HG03103 (cell line): ENCODE data around the gene PERM1.

ENCODE experiments used
- ATAC-seq: cut with Tn5 transposase; IDR thresholded peaks from one replicate; pipeline ENCODE4 v1.9.1; 2021; ENCODE audit warnings: low read depth; ENCODE audit not compliant: unreplicated experiment

Gene PERM1

GRCh38 chr1:936348-937264 is 45.3 kb downstream of the PERM1 start:
- ATAC-seq = no peak

DNA sequence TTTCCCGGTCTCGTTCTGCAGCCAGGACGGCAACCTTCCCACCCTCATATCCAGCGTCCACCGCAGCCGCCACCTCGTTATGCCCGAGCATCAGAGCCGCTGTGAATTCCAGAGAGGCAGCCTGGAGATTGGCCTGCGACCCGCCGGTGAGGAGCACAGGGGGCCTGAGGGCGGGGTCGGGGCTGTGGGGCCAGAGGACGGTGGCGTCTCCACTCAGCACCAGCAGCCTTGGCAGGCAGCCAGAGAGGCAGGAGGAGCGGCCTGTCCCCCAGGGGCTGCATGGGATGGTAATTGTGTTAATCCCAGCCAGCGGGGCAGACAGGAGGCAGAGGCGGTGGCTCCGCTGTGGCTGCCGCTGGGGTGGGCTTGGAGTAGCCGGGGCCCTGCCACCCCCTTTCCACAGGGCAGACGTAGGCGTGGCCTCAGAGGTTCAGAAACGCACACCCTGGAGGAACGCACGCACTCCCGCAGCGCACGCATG is 46.1 kb downstream of the PERM1 start:
- ATAC-seq = no peak

GRCh38 chr1:934991-935750 is 46.7 kb downstream of the PERM1 start:
- no peak for ATAC-seq

GRCh38 chr1:933603-933940 is 48.3 kb downstream of the PERM1 start:
- ATAC-seq = no peak

DNA sequence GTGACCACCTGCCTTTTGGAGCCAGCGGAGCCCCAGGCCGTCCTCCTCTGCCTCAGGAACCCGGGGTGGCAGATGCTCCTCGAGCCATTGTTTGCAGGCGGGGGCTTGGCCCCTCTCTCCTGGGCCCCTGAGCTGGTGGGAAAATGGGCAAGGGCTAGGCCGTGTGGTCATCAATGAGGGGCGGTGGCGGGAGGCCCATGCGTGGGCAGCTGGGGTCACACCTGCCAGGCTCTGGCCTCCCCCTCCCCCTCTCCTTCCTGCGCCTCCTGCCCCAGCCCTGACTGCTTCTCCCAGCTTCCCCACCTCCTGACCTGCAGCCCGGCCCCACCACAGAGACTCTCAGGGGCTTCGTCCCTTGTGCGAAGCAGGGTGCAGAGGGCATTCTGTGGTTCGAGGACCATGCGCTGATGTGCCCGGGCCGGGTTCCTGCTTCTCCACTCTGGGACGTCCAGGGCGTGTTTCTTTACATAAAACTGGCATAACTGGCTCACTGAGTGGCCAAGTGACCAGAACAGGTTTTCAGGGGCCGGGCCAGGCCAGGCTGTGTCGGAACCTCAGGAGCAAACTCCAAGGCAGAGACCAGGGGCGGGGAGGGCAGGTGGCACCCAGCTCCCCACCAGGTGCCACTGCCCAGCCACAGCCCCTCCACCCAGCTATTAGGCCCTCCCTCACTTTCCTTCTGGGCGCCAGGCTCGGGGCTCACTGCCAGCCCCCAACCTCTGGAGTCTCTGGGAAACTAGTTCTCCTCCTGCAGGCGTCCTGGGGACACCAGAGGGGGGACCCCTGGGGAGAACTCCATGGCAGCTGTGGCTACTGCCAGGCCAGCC is 48.9 kb downstream of the PERM1 start:
- no peak for ATAC-seq

DNA sequence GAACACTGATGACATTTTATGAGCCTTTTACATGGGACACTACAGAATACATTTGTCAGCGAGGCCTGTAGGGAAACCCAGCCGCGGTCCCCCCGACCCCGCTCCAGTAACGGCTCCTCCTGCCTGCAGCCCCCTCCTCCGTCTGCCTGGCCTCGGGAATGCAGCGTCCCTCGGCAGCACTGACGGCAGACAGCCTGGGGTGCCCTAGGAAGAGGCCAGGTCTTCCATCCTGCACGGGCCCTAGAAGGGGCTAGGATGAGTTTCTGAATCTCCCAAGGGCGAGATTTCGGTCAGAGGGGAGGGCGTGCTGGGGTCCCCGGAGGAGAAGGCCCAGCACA is 49.8 kb downstream of the PERM1 start:
- ATAC-seq = no peak

DNA sequence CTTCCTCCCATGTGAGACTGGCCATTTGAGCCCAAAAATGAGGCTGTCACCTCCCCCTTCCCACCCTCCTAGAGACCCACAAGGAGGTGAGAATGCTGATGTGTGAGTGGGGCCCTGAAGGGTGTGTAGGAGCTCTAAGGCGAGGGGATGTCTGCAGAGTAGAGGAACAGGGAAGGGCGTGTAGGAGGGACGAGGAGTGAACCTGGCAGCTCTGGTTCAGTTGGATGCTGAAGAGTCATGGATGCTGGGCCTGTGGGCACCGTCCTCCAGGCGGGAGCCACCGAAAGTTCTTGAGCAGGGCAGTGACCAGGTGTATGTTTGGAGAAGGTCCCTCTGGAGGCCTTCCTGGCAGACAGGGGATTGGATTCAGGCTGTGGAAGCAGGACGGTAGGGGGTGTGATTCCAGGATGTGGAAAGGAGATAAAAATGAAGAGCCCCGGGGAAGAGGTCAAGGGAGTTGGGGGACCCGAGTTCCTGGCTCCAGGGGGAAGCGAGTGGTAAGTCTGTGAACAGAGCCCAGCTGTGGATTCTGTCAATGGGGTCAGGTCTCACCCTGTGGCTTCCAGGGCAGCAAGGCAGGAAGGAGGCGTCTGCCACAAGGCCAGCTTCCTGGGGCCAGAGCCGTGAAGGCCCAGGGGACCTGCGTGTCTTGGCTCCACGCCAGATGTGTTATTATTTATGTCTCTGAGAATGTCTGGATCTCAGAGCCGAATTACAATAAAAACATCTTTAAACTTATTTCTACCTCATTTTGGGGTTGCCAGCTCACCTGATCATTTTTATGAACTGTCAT is 50.3 kb downstream of the PERM1 start:
- ATAC-seq = no peak

GRCh38 chr1:930633-931138 is 51.2 kb downstream of the PERM1 start:
- no peak for ATAC-seq

DNA sequence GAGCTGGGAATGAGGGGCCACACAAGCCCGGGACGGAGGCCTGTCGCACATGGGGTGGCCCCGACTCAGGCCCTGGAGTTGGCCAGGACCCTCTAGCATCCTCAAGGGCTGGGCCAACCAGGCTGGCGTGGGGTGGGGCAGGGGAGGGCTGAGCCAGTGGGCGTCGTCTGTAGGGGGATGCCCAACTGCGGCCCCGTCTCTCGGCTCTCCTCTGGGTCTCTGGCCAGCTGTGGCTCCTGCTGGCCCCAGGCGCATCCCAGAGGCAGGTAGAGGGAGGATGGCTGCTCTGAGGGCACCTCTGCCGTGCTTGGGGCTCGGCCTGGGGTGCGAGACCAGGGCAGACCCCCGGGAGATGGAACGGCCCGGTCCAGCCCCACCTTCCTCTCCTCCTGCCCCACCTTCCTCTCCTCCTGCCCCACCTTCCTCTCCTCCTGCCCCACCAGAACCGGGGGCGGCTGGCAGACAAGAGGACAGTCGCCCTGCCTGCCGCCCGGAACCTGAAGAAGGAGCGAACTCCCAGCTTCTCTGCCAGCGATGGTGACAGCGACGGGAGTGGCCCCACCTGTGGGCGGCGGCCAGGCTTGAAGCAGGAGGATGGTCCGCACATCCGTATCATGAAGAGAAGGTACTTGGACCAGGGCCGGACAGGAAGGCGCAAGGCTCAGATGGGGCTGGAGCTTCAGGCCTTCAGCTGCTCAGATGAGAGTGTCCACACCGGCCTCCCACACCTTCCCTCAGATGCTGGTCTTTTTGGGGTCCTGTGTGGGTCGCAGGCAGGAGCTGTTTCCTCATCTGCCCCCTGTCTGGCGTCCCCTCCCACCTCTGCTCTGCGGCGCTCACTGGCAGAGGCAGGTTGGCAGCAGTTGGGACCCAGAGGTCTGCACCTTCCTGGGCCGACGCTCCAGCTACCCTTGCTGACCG is 51.9 kb downstream of the PERM1 start:
- no peak for ATAC-seq

DNA sequence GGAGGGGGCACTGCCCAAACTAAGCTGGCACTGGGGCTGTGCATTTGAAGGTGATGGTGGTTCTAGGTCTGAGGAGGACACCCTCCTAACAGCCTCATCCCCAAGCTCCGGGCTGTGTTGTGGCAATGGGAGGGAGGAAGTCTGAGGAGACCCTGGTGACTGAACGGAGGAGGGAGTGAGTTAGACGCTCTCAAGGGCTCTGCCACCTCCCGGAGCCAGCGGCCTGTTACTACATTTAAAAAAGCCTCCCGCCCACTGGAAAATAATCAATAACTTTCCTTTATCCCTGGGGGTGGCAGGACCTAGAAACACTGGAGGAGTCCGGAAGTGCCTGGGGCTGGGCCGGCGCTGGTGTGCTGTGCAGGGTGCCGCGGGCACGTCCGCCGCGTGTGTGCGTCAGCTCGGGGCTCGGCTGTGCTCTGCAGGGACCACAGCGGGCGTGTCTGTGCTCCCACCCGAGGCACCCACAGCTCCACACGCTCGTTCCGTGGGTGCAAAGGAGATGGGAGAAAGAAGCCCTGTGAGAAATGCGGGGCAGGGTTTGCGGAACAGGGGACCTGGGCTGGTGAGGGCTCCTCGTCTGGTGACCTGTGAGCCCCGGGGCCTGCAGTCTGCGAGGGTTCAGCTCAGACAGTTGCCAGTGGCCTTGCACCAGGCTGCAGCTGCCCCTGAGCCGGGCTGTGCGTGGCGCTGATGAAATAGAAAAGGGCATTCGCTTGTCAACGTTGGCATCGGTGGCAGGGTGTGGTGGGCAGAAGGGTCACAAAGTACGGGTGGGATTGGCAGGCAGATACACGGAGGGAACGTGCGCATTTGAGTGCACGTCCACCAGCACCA is 52.9 kb downstream of the PERM1 start:
- no peak for ATAC-seq

- ATAC-seq = no peak
These were observed 54.1 kb downstream of the PERM1 start for GRCh38 chr1:927748-928147.

- ATAC-seq = no peak
These were observed 54.7 kb downstream of the PERM1 start for GRCh38 chr1:927234-927633.

DNA sequence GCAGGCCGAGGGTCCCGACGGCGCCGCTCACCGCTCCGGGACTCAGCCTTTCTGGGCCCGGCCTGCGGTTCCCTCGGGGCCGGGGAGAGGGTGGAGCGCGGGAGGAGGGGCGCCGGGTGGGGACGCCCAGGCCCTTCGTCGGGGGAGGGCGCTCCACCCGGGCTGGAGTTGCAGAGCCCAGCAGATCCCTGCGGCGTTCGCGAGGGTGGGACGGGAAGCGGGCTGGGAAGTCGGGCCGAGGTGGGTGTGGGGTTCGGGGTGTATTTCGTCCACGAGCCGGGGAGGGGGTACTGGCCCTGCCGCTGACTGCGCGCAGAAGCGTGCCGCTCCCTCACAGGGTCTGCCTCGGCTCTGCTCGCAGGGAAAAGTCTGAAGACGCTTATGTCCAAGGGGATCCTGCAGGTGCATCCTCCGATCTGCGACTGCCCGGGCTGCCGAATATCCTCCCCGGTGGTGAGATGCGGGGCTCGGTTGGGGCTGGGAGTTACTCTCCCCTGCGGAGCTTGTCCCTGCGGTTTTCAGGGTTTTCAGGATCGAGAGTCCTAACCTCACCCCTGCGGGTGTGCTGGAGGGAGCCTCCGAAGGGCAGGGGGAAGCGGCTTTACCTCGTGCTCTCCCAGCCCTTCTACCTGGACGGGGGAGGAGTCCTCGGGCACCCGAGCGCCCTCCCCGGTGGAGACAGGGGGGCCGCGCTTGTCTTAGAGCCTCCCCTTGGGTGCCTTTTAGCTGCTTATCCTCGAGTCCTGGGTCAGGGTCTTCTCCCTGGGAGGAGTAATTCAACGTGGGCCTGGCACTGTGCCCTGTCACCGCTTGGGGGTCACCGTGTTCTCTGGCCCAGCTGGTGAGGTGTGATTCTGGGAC is 56.1 kb downstream of the PERM1 start:
- no peak for ATAC-seq
